D721Med (cell line): ENCODE data around the gene ITGAX.

ENCODE experiments used
- DNase-seq: peaks from one replicate; pipeline ENCODE4 v3.0.0; 2011; ENCODE audit warnings: low spot score; ENCODE audit not compliant: insufficient read length
- FAIRE-seq: peaks from 2 replicates; lab custom pipeline; 2011; peaks lifted over from hg19 to GRCh38; lab: Jason Lieb, UNC
- TF ChIP-seq, protein P1 (sequence below): IDR thresholded peaks from 2 replicates; pipeline ENCODE4 v1.5.1; 2012; ENCODE audit warnings: mild to moderate bottlenecking, control low read depth; ENCODE audit not compliant: insufficient read depth; ENCODE audit errors: missing control alignments

Gene ITGAX

DNA sequence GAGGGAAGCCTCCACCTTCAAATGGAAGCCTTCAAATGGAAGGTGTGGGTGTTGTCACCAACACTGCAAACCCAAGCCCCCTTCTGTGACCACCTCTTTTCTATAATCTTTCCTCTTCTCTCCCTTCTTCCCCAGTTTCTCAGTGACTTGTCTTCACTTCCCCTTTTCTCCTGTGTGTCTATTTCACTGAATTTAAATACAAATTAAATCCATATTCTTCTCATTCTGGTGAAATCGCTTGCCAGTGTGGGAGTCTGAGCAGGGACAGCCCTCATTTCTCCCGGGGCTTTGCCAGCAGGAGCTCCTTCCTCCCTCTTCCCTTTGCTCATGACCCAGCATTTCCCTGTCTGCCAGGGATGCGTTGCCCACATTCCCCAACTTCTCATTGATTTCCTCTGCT is 6.4 kb upstream of the ITGAX start:
- TF ChIP-seq, protein P1, sequence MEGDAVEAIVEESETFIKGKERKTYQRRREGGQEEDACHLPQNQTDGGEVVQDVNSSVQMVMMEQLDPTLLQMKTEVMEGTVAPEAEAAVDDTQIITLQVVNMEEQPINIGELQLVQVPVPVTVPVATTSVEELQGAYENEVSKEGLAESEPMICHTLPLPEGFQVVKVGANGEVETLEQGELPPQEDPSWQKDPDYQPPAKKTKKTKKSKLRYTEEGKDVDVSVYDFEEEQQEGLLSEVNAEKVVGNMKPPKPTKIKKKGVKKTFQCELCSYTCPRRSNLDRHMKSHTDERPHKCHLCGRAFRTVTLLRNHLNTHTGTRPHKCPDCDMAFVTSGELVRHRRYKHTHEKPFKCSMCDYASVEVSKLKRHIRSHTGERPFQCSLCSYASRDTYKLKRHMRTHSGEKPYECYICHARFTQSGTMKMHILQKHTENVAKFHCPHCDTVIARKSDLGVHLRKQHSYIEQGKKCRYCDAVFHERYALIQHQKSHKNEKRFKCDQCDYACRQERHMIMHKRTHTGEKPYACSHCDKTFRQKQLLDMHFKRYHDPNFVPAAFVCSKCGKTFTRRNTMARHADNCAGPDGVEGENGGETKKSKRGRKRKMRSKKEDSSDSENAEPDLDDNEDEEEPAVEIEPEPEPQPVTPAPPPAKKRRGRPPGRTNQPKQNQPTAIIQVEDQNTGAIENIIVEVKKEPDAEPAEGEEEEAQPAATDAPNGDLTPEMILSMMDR, result no peak
- no peak for FAIRE-seq

GRCh38 chr16:31350275-31351005 is 4.5 kb upstream of the ITGAX start:
- FAIRE-seq (no peak), DNase-seq (no peak)

More for the DNA sequence above, 6.4 kb upstream of the ITGAX start:
- no peak for DNase-seq

GRCh38 chr16:31351246-31351941 is 3.6 kb upstream of the ITGAX start:
- no peak for FAIRE-seq
- TF ChIP-seq, protein P1, result no peak
- no peak for DNase-seq

More at GRCh38 chr16:31350275-31351005, 4.5 kb upstream of the ITGAX start:
- TF ChIP-seq, protein P1, result no peak

DNA sequence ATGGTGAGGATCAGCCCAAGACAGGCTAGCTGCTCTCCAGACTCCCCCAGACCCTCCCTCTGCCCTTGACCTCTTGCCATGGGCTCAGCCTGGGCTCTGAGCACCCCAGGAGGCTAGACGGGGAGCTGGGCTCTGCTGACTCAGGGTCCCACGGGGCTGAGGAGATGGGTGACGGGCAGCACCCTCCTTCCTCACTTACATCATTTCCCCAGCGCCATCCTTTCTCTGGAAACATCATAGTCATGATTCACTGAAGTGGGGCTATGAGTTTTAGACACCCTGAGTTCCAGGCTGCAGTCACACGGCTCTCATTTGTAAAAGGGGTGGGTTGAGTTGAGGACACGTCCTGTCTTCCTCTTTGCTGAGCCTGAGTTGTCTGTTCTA is 3.0 kb upstream of the ITGAX start:
- no peak for DNase-seq
- TF ChIP-seq, protein P1, result no peak
- no peak for FAIRE-seq

DNA sequence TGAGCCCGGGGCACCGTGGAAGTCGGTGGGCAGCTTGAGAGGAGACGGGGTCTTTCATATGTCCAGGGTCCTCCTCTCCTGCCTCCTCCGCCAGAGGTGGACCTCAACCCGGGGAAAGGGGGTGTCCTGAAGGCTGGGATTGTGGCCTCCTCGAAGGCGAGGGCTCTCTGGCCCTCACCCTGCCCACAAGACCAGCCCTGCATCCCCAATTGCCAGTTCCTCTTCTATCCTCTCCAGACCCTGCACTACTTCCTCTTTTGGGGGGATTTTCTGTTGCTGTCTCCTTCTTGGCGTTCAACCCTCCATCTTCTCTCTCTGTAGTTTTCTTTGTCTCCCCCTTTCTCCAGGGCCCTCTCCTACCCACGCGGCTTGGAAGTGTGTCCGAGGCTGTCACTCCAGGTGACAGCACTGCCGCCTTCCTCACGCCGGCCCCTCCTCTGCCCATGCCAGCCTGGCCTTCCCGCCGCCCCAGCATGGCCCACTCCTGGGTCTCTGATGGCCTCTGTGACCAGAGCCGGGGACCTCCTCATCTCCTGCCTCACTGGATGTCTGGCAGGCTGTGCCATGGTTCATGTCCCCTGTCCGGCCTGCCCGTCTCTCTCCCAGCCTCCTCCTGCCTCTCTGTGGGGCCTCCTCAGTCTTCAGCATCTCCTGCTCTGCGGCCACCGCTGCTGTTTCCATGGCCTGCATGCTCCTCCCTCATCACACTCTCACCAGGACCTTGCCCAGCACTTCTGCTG is 2.4 kb upstream of the ITGAX start:
- TF ChIP-seq, protein P1, result no peak
- DNase-seq (no peak), FAIRE-seq (no peak)

DNA sequence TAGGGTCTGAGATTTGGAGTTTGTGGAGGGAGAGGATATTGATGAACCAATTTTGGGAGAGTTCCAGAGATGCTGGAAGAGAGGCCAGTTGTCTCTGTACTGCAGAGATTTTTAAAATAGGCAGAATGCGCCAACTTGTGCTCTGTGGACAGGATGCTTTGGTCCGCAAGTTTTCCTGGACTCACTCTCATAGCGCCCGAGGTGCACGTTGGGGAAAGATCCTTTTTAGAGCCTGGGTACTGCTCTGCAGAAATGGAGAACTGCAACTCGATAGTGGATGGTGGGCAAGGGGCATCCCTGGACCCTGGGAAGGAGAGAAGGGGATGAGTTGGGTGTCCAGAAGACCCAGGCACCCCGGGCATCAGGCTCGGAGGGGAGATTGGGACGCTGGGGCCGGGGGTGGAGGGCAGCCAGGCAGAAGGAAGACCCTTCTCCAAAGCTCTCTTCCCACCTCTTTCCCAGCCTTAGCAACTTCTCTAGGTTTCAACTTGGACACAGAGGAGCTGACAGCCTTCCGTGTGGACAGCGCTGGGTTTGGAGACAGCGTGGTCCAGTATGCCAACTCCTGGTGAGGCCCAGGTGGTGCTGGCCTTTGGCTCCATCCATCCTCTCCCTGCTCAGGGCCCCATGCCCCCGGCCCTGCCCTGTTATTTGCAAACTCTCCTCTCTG is 590 bp downstream of the ITGAX start:
- TF ChIP-seq, protein P1, result no peak
- DNase-seq (no peak), FAIRE-seq (no peak)
